Ovary (tissue), 3 donors: ENCODE measurements around the gene CRIM1.

Source experiments
- EP300 ChIP-seq: sonication (generic); formaldehyde crosslinking; IDR thresholded peaks from one replicate; pipeline ENCODE4 v1.6.1; 2017; ENCODE audit warnings: antibody characterized with exemption
- POLR2A ChIP-seq: fragments of 450-650 bp; IDR thresholded peaks from one replicate; pipeline ENCODE4 v1.6.1; 2017; ENCODE audit warnings: antibody characterized with exemption, mild to moderate bottlenecking, moderate library complexity
- TF ChIP-seq, protein P1 (sequence below), 3 donors: fragments of 450-650 bp in 2 of 3; fragments of 200-600 bp in 1 of 3; IDR thresholded peaks; one replicate each; pipeline versions ENCODE4 v1.5.1 to v1.8.0; 2016 to 2022; ENCODE audit warnings: antibody characterized with exemption in 3 of 3, mild to moderate bottlenecking in 1 of 3
- donor health status: DM: no; HTN: no; CAD: no.

DNA sequence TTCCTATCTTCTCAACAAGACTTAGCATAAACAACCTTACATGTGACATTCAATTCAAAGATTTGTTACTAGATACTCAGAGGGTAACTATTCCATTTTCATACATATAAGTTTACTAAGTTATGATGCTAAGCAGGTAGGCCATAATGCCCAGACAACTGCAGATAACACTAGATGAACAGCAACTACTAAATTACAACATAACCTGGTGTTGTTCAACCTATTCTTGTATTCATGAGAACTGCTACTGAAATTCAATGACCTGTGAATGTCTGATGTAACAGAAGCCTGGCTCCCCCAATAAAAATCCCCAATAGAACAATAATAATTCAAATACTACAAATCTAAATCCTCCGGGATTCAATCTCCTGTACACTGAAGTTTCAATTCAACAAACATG, 217.6 kb downstream of the CRIM1 start:
- TF ChIP-seq, protein P1, sequence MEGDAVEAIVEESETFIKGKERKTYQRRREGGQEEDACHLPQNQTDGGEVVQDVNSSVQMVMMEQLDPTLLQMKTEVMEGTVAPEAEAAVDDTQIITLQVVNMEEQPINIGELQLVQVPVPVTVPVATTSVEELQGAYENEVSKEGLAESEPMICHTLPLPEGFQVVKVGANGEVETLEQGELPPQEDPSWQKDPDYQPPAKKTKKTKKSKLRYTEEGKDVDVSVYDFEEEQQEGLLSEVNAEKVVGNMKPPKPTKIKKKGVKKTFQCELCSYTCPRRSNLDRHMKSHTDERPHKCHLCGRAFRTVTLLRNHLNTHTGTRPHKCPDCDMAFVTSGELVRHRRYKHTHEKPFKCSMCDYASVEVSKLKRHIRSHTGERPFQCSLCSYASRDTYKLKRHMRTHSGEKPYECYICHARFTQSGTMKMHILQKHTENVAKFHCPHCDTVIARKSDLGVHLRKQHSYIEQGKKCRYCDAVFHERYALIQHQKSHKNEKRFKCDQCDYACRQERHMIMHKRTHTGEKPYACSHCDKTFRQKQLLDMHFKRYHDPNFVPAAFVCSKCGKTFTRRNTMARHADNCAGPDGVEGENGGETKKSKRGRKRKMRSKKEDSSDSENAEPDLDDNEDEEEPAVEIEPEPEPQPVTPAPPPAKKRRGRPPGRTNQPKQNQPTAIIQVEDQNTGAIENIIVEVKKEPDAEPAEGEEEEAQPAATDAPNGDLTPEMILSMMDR (IDR thresholded peaks at IDR 0.05): no peak
- no peak for TF ChIP-seq POLR2A
- TF ChIP-seq EP300: no peak
